ENCODE measurements around the gene MRPL11. TPM values are rescaled to one million over a fixed set of nuclear protein-coding genes. Genes with fewer than 3 reads are reported as not detected.

Gene MRPL11
- total and polyA plus RNA-seq, 3 donors from 2014 or later: 21.2 to 50.0 (median 23.7) TPM

DNA sequence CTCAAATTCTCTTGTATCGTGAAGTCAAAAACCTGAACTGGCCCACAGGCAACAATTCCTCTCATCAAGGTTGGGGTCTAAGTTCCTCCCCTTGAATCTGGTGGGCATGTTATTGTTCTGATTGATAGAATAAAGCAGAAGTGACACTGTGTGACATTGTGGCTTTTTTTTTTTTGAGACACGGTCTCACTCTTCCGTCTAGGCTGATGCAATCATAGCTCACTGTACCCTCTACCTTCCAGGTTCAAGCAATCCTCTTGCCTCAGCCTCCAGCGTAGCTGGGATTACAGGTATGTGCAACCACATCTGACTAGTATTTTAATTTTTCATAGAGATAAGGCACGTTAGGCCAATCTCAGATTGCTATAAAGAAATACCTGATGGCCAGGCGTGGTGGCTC is 19.2 kb upstream of the MRPL11 start:
- WGBS, 2 donors: 88 to 91% methylated on average over 6 of the region's 6 CpGs
- H3K36me3 ChIP-seq (ENCODE audit: low read depth, missing control alignments): no peaks in the 10 kb centered on the region
- TF ChIP-seq POLR2A (IDR thresholded peaks at IDR 0.05) (no peak), CTCF (IDR thresholded peaks at IDR 0.05) (no peak)
- no peaks in the 10 kb centered on the region for H3K27me3 ChIP-seq
- no peak for DNase-seq
- no peaks in the 10 kb centered on the region for H3K4me1 ChIP-seq
- intact Hi-C loops (cut with DNase I; ENCODE audit: low total_unique reads): no loop called here
- H3K27ac ChIP-seq: no peak overlapping the region
- H3K4me3 ChIP-seq: no peak overlapping the region
- no peaks in the 10 kb centered on the region for H3K9me3 ChIP-seq

DNA sequence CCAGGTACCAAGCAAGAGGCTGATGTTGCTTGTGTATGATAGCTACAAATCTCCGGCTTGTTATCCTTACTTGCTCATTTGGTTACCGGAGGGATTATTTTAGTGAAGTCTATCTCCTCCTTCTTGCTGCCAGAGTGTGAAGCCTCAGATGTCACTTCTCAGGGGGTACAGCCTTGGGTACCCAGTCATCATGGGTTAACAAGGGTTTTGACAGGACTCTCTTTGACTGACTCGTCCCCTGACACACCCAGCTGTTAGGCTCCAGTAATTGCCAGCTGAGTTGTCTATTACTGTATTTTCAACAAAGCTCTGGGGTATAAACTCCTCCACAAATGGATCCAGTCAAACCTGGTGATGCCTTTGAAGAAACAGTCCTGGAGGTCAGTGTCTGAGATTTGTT is 16.2 kb upstream of the MRPL11 start:
- TF ChIP-seq POLR2A (IDR thresholded peaks at IDR 0.05) (no peak), CTCF (IDR thresholded peaks at IDR 0.05) (no peak)
- DNase-seq: no peak
- H3K27me3 ChIP-seq: no peaks in the 10 kb centered on the region
- WGBS, 2 donors: 72 to 75% methylated on average over 3 of the region's 3 CpGs
- H3K4me1 ChIP-seq: no peaks in the 10 kb centered on the region
- H3K27ac ChIP-seq: no peak overlapping the region
- no peaks in the 10 kb centered on the region for H3K9me3 ChIP-seq
- no peaks in the 10 kb centered on the region for H3K36me3 ChIP-seq (ENCODE audit: low read depth, missing control alignments)
- intact Hi-C loops (cut with DNase I; ENCODE audit: low total_unique reads): no loop called here
- no peak overlapping the region for H3K4me3 ChIP-seq

DNA sequence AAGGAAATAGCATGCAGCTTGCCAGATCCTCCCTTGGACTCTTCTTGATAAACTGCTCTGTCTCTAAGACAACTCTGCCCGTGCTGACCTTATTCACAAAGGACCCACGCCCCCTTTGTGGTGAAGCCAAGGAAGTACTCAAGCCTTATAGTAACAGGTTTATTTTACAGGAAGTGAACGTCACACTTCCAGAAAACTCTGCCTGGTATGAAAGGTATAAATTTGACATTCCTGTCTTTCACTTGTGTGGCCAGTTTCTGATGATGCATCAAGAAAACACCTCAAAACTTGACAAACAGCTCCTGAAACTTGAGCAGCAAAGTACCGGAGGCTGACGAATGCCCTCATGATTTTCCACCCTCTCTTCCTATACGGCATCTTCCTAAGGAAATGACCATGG is 15.6 kb upstream of the MRPL11 start:
- no peak for TF ChIP-seq CTCF (IDR thresholded peaks at IDR 0.05)
- TF ChIP-seq POLR2A (IDR thresholded peaks at IDR 0.05): no peak
- Histone ChIP-seq H3K36me3 (ENCODE audit: low read depth, missing control alignments) (no peaks in the 10 kb centered on the region), H3K27me3 (no peaks in the 10 kb centered on the region), H3K4me1 (no peaks in the 10 kb centered on the region), H3K4me3 (no peak overlapping the region), H3K27ac (no peak overlapping the region), H3K9me3 (no peaks in the 10 kb centered on the region)
- 47 to 51% methylated on average over 6 of the region's 6 CpGs for WGBS, 2 donors
- intact Hi-C loops (cut with DNase I; ENCODE audit: low total_unique reads): no loop called here
- no peak for DNase-seq

- TF ChIP-seq POLR2A (IDR thresholded peaks at IDR 0.05) (no peak), CTCF (IDR thresholded peaks at IDR 0.05) (no peak)
- Histone ChIP-seq H3K4me1 (no peaks in the 10 kb centered on the region), H3K27ac (no peak overlapping the region), H3K9me3 (no peaks in the 10 kb centered on the region), H3K36me3 (ENCODE audit: low read depth, missing control alignments) (no peaks in the 10 kb centered on the region), H3K4me3 (no peak overlapping the region), H3K27me3 (no peaks in the 10 kb centered on the region)
- DNase-seq: no peak
- intact Hi-C loops (cut with DNase I; ENCODE audit: low total_unique reads): no loop called here
- 86 to 92% methylated on average over 4 of the region's 4 CpGs for WGBS, 2 donors
Measured at GRCh38 chr11:66451663-66452062, 13.0 kb upstream of the MRPL11 start.

DNA sequence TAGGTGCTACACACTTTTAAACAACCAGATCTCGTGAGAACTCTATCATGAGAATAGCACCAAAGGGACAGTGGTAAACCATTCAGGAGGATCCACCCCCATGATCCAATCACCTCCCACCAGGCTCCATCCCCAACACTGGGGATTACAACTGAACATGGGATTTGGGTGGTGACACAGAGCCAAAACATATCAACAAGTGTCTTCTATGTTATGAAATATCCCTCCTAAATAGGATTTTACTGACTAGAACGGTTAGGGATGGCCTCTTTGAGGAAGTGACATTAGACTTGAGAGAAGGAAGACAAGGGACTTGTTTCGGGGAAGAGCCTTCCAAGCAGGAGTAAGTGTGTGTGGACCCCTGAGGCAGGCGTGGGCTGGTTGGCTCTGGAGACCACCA is 11.9 kb upstream of the MRPL11 start:
- 73 to 88% methylated on average over 4 of the region's 4 CpGs for WGBS, 2 donors
- no peak for TF ChIP-seq POLR2A (IDR thresholded peaks at IDR 0.05)
- no peak for TF ChIP-seq CTCF (IDR thresholded peaks at IDR 0.05)
- intact Hi-C loops (cut with DNase I; ENCODE audit: low total_unique reads): no loop called here

More for the DNA sequence above, 11.9 kb upstream of the MRPL11 start:
- H3K27me3 ChIP-seq: no peaks in the 10 kb centered on the region
- H3K4me3 ChIP-seq: no peak overlapping the region
- no peak overlapping the region for H3K27ac ChIP-seq
- H3K36me3 ChIP-seq (ENCODE audit: low read depth, missing control alignments): no peaks in the 10 kb centered on the region
- no peaks in the 10 kb centered on the region for H3K9me3 ChIP-seq
- no peak for DNase-seq
- no peaks in the 10 kb centered on the region for H3K4me1 ChIP-seq
